Measurements from ENCODE around the gene MRPS31. TPM values are rescaled to one million over a fixed set of nuclear protein-coding genes. Genes with fewer than 3 reads are reported as not detected.

The MRPS31 gene
- total RNA-seq, 1 experiment from 2014 or later, result 22.8 TPM

DNA sequence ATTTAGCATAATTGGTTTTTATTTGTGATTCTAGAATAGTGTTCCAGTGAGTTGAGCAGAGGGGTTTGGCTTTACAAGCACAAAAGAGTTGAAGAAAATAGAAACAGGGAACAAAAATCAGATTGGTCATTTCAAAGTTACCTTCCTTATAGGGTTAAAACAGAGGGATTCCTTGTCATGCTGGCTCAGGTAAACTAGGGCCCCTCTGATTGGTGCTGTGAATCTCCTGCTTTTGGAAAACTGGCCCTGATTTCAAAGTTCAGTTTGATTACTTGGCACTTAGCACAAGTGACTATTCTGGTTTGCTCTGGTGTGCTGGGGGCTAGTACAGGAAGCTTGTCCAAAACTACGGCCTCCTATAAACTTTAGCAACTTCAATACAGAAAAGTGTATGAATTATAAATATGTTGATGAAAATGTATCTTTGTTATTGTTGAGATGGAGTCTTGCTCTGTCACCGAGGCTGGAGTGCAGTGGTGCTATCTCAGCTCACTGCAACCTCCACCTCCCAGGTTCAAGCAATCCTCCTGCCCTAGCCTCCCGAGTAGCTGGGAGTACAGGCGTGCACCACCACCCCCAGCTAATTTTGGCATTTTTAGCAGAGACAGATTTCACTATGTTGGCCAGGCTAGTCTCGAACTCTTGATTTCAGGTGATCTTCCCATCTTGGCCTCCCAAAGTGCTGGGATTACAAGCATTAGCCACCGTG lies 1.9 kb upstream of the MRPS31 start:
- TF ChIP-seq, protein P1, sequence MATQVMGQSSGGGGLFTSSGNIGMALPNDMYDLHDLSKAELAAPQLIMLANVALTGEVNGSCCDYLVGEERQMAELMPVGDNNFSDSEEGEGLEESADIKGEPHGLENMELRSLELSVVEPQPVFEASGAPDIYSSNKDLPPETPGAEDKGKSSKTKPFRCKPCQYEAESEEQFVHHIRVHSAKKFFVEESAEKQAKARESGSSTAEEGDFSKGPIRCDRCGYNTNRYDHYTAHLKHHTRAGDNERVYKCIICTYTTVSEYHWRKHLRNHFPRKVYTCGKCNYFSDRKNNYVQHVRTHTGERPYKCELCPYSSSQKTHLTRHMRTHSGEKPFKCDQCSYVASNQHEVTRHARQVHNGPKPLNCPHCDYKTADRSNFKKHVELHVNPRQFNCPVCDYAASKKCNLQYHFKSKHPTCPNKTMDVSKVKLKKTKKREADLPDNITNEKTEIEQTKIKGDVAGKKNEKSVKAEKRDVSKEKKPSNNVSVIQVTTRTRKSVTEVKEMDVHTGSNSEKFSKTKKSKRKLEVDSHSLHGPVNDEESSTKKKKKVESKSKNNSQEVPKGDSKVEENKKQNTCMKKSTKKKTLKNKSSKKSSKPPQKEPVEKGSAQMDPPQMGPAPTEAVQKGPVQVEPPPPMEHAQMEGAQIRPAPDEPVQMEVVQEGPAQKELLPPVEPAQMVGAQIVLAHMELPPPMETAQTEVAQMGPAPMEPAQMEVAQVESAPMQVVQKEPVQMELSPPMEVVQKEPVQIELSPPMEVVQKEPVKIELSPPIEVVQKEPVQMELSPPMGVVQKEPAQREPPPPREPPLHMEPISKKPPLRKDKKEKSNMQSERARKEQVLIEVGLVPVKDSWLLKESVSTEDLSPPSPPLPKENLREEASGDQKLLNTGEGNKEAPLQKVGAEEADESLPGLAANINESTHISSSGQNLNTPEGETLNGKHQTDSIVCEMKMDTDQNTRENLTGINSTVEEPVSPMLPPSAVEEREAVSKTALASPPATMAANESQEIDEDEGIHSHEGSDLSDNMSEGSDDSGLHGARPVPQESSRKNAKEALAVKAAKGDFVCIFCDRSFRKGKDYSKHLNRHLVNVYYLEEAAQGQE (IDR thresholded peaks at IDR 0.05; ENCODE audit: low read depth), result no peak
- TF ChIP-seq CEBPB (IDR thresholded peaks at IDR 0.05; ENCODE audit: low read depth), result no peak
- no peak for TF ChIP-seq POLR2AphosphoS5 (IDR thresholded peaks at IDR 0.05; ENCODE audit: low read depth, low read length)
- TF ChIP-seq CBX3 (IDR thresholded peaks at IDR 0.05; ENCODE audit: low read depth), result no peak
- TF ChIP-seq, protein P2, sequence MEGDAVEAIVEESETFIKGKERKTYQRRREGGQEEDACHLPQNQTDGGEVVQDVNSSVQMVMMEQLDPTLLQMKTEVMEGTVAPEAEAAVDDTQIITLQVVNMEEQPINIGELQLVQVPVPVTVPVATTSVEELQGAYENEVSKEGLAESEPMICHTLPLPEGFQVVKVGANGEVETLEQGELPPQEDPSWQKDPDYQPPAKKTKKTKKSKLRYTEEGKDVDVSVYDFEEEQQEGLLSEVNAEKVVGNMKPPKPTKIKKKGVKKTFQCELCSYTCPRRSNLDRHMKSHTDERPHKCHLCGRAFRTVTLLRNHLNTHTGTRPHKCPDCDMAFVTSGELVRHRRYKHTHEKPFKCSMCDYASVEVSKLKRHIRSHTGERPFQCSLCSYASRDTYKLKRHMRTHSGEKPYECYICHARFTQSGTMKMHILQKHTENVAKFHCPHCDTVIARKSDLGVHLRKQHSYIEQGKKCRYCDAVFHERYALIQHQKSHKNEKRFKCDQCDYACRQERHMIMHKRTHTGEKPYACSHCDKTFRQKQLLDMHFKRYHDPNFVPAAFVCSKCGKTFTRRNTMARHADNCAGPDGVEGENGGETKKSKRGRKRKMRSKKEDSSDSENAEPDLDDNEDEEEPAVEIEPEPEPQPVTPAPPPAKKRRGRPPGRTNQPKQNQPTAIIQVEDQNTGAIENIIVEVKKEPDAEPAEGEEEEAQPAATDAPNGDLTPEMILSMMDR (IDR thresholded peaks at IDR 0.05 in 2 of 3, conservative IDR thresholded peaks at IDR 0.05 in 1 of 3; ENCODE audit: borderline replicate concordance in 1 of 3, insufficient read depth in 1 of 3, low read depth in 2 of 3, low read length in 2 of 3), result no peak
- TF ChIP-seq, protein P3, sequence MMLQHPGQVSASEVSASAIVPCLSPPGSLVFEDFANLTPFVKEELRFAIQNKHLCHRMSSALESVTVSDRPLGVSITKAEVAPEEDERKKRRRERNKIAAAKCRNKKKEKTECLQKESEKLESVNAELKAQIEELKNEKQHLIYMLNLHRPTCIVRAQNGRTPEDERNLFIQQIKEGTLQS (IDR thresholded peaks at IDR 0.05), result no peak
- no peak for TF ChIP-seq SRF (IDR thresholded peaks at IDR 0.05; ENCODE audit: low read depth)
- no peak for TF ChIP-seq ELF1 (IDR thresholded peaks at IDR 0.05; ENCODE audit: borderline replicate concordance, low read depth)
- TF ChIP-seq JUND (IDR thresholded peaks at IDR 0.05), result no peak
- no peak for TF ChIP-seq RAD21 (IDR thresholded peaks at IDR 0.05; ENCODE audit: low read depth)

More for the DNA sequence above, 1.9 kb upstream of the MRPS31 start:
- H3K79me2 ChIP-seq (ENCODE audit: insufficient read depth, low read length), result peaks cover 17% of the 10 kb centered on the region
- DNase-seq (ENCODE audit: low read depth, low spot score) (no peak), ATAC-seq (no peak)
- H3K4me2 ChIP-seq (ENCODE audit: low read length), result no peak overlapping the region
- ChIA-PET CTCF (no interaction called here), POLR2A (no interaction called here), RAD21 (ENCODE audit: low non-redundant PET in 1 of 2, low total read pairs in 2 of 2, uncharacterized antibody in 2 of 2, unreplicated experiment in 2 of 2) (interaction anchor here in 1 of 2 experiments (0.6 kb wide), 1 partner anchor 15 kb away, joined by 4 read pairs; no protein-coding TSS in a partner anchor)
- no peak overlapping the region for H3K27ac ChIP-seq (ENCODE audit: low read depth, low read length)
- no TSS peak for BruUV-seq (replicated peaks)
- peaks cover 7 to 27% of the 10 kb centered on the region in 2 experiments; a peak in 3 of 4 replicates for H3K4me1 ChIP-seq (ENCODE audit: control insufficient read depth in 1 of 2, insufficient read depth in 2 of 2, low read length in 2 of 2)
- no peaks in the 10 kb centered on the region for H3K9me3 ChIP-seq (ENCODE audit: control insufficient read depth in 1 of 2, insufficient read depth in 1 of 2, low read depth in 1 of 2, low read length in 2 of 2)
- H3K36me3 ChIP-seq (ENCODE audit: control insufficient read depth in 1 of 2, insufficient read depth in 2 of 2, low read length in 2 of 2), result no peaks in the 10 kb centered on the region
- no peak overlapping the region for H3K4me3 ChIP-seq (replicated peaks in 1 of 2; ENCODE audit: low read depth in 1 of 2, low read length in 2 of 2)
- H3K9me2 ChIP-seq (ENCODE audit: insufficient read depth), result no peaks in the 10 kb centered on the region
- H4K20me1 ChIP-seq (ENCODE audit: insufficient read depth), result no peaks in the 10 kb centered on the region
- no peak overlapping the region for H3K9ac ChIP-seq (ENCODE audit: low read length)
- intact Hi-C loops (cut with micrococcal nuclease), result loop anchor here (10.0 kb wide), 1 partner anchor 222 kb away; no protein-coding TSS in a partner anchor
- no peaks in the 10 kb centered on the region for H3K27me3 ChIP-seq (ENCODE audit: insufficient read depth, low read length)
- H2AFZ ChIP-seq (ENCODE audit: low read depth, low read length, poor library complexity, severe bottlenecking), result peak overlapping the region; percentile 86
